K562 (cell line): ENCODE results near the gene CCSER1. TPM values are rescaled to one million over a fixed set of nuclear protein-coding genes. Genes with fewer than 3 reads are reported as not detected.
"Not testable (repeated sequence)": the region's sequence is repeated elsewhere in the genome, so short reads cannot be mapped to it uniquely, and the experiment has no call there.

Experiments
- ATAC-seq: fragments of 200-7000 bp; cut with Tn5 transposase; 3 replicates; pipeline ENCODE4 v1.9.1; 2020; ENCODE audit warnings: moderate library complexity
- BruUV-seq: library from RNA; stranded (reverse); fragments of 400-500 nt; replicated peaks from 2 replicates; lab custom pipeline; 2021; lab: Mats Ljungman, UMichigan
- CTCF ChIA-PET: fragments of 300-600 bp; formaldehyde crosslinking; extraction: SDS; loops from one replicate; lab custom pipeline; 2021; ENCODE audit warnings: low intra/inter-chr PET ratio; lab: Yijun Ruan, JAX
- POLR2A ChIA-PET: fragments of 300-600, 350-650 bp; sonication (Branson Sonifier 250); formaldehyde crosslinking; extraction: SDS; loops from one replicate; lab custom pipeline; 2021; ENCODE audit warnings: antibody characterized with exemption, inconsistent platforms; lab: Yijun Ruan, JAX
- DNase-seq, 4 experiments: peaks; one replicate each; pipeline versions ENCODE4 v3.0.0 to v3.0.0-alpha.2; 2011 to 2018; ENCODE audit warnings: low spot score in 3 of 4, mixed read lengths in 3 of 4; ENCODE audit errors: extremely low read depth in 1 of 4
- FAIRE-seq: peaks from 2 replicates; lab custom pipeline; 2011; peaks lifted over from hg19 to GRCh38; lab: Jason Lieb, UNC
- H2AFZ ChIP-seq: 2 replicates; pipeline ENCODE4 v1.6.0; 2011; ENCODE audit warnings: low read depth, low read length, control low read depth, inconsistent platforms
- H3K27ac ChIP-seq: fragments of 200-600 bp; 3 replicates; pipeline ENCODE4 v1.8.0; 2011; ENCODE audit warnings: low read depth, mild to moderate bottlenecking, control low read depth, inconsistent platforms, low read length, moderate library complexity, mixed read lengths; ENCODE audit errors: extremely low read depth
- H3K27me3 ChIP-seq, 2 experiments: fragments of 300-600 bp in 1 of 2; 2 replicates in 1 of 2; 3 replicates in 1 of 2; pipeline versions ENCODE4 v1.6.0 to v1.8.0; 2011; ENCODE audit warnings: inconsistent platforms in 2 of 2, low read length in 2 of 2, mild to moderate bottlenecking in 1 of 2, mixed read lengths in 1 of 2, moderate library complexity in 1 of 2; ENCODE audit not compliant: control insufficient read depth in 2 of 2, insufficient read depth in 2 of 2
- H3K36me3 ChIP-seq: fragments of 300-600 bp; 3 replicates; pipeline ENCODE4 v1.8.0; 2011; ENCODE audit warnings: mild to moderate bottlenecking, low read length, inconsistent platforms; ENCODE audit not compliant: control insufficient read depth, insufficient read depth
- H3K4me1 ChIP-seq, 2 experiments: fragments of 200-600 bp in 1 of 2; replicated peaks in 1 of 2; 2 replicates in 1 of 2; 3 replicates in 1 of 2; pipeline versions ENCODE4 v1.5.1 to v1.8.0; 2011; ENCODE audit warnings: inconsistent platforms in 2 of 2, low read length in 2 of 2, mild to moderate bottlenecking in 1 of 2, mixed read lengths in 1 of 2, moderate library complexity in 1 of 2; ENCODE audit not compliant: control insufficient read depth in 2 of 2, insufficient read depth in 2 of 2
- H3K4me2 ChIP-seq: 2 replicates; pipeline ENCODE4 v1.6.1; 2011; ENCODE audit warnings: low read length, control low read depth, inconsistent platforms, mixed read lengths; ENCODE audit not compliant: insufficient read depth
- H3K4me3 ChIP-seq: fragments of 200-600 bp; sonication (generic), shearing (Covaris generic); 2 replicates; pipeline ENCODE4 v1.5.1; 2016; ENCODE audit warnings: control low read depth, inconsistent platforms
- H3K79me2 ChIP-seq: fragments of 200-600 bp; 3 replicates; pipeline ENCODE4 v1.8.0; 2011; ENCODE audit warnings: low read length, inconsistent platforms; ENCODE audit not compliant: control insufficient read depth, insufficient read depth
- H3K9ac ChIP-seq, 2 experiments: 2 replicates each; pipeline versions ENCODE4 v1.6.0 to v1.6.1; 2011; ENCODE audit warnings: low read depth in 2 of 2, low read length in 2 of 2, control low read depth in 1 of 2, inconsistent platforms in 1 of 2, mild to moderate bottlenecking in 1 of 2, mixed read lengths in 1 of 2; ENCODE audit not compliant: insufficient read depth in 1 of 2
- H3K9me1 ChIP-seq: one replicate; pipeline ENCODE4 v1.6.0; 2011; ENCODE audit warnings: inconsistent platforms, mild to moderate bottlenecking, low read length, moderate library complexity; ENCODE audit not compliant: control insufficient read depth, insufficient read depth
- H3K9me3 ChIP-seq: replicated peaks from 2 replicates; pipeline ENCODE4 v1.5.1; 2011; ENCODE audit warnings: low read depth, low read length, inconsistent platforms; ENCODE audit not compliant: control insufficient read depth, insufficient read depth
- H4K20me1 ChIP-seq: replicated peaks from 2 replicates; pipeline ENCODE4 v1.6.1; 2011; ENCODE audit warnings: low read length, inconsistent platforms, mixed read lengths; ENCODE audit not compliant: control insufficient read depth, insufficient read depth
- BHLHE40 ChIP-seq: IDR thresholded peaks from 2 replicates; pipeline ENCODE4 v1.6.1; 2011; ENCODE audit warnings: low read length, improper control_type of control experiment
- DDX20 ChIP-seq: fragments of 450-650 bp; IDR thresholded peaks from 2 replicates; pipeline ENCODE4 v1.6.1; 2016; ENCODE audit warnings: missing genetic modification characterization, low read depth, mild to moderate bottlenecking, missing compliant biosample characterization, moderate library complexity
- FOXK2 ChIP-seq, 2 experiments: fragments of 450-650 bp; IDR thresholded peaks in 1 of 2; conservative IDR thresholded peaks in 1 of 2; 2 replicates each; pipeline ENCODE4 v1.6.1; 2016; ENCODE audit warnings: low read depth in 2 of 2, mild to moderate bottlenecking in 1 of 2
- HCFC1 ChIP-seq: IDR thresholded peaks from 2 replicates; pipeline ENCODE4 v1.6.1; 2012; ENCODE audit warnings: low read depth, low read length, improper control_type of control experiment
- NELFE ChIP-seq: IDR thresholded peaks from 2 replicates; pipeline ENCODE4 v1.6.1; 2011; ENCODE audit warnings: mild to moderate bottlenecking; ENCODE audit not compliant: insufficient read depth, insufficient read length
- OTX1 ChIP-seq: fragments of 450-650 bp; formaldehyde crosslinking; IDR thresholded peaks from 2 replicates; pipeline ENCODE4 v1.4.0; 2022; ENCODE audit warnings: mild to moderate bottlenecking
- PHTF2 ChIP-seq: fragments of 250-450 bp; sonication (Bioruptor Pico); IDR thresholded peaks from 2 replicates; pipeline ENCODE4 v1.5.0; 2021; ENCODE audit warnings: mild to moderate bottlenecking
- POLR2AphosphoS2 ChIP-seq: IDR thresholded peaks from 2 replicates; pipeline ENCODE4 v1.6.1; 2012; ENCODE audit warnings: low read length, improper control_type of control experiment
- PRPF4 ChIP-seq: fragments of 200-400 bp; formaldehyde crosslinking; IDR thresholded peaks from one replicate; pipeline ENCODE4 v1.6.1; 2017; ENCODE audit warnings: low read length, low read depth, mild to moderate bottlenecking; ENCODE audit not compliant: insufficient read depth, poor library complexity, severe bottlenecking
- RFX5 ChIP-seq: IDR thresholded peaks from 2 replicates; pipeline ENCODE4 v1.6.1; 2011; ENCODE audit warnings: low read depth, mild to moderate bottlenecking, improper control_type of control experiment, low read length
- SLC30A9 ChIP-seq: fragments of 250-450 bp; sonication (Bioruptor Pico); IDR thresholded peaks from 2 replicates; pipeline ENCODE4 v1.8.0; 2022; ENCODE audit warnings: mild to moderate bottlenecking, moderate library complexity
- SMAD3 ChIP-seq: fragments of 450-650 bp; formaldehyde crosslinking; conservative IDR thresholded peaks from 2 replicates; pipeline ENCODE4 v1.4.0; 2020; ENCODE audit warnings: mild to moderate bottlenecking
- THRB ChIP-seq: fragments of 450-650 bp; formaldehyde crosslinking; conservative IDR thresholded peaks from 2 replicates; pipeline ENCODE4 v1.4.0; 2022; ENCODE audit warnings: mild to moderate bottlenecking, missing genetic modification characterization
- ZNF23 ChIP-seq: fragments of 250-450 bp; sonication (Bioruptor Pico); IDR thresholded peaks from 2 replicates; pipeline ENCODE4 v1.4.0; 2020; ENCODE audit warnings: mild to moderate bottlenecking
- ZNF830 ChIP-seq: fragments of 250-450 bp; sonication (Bioruptor Pico); IDR thresholded peaks from 2 replicates; pipeline ENCODE4 v1.5.0; 2021; ENCODE audit warnings: mild to moderate bottlenecking
- WGBS: fragments of 100-300 bp; shearing (Covaris generic); methylation state at CpG from one replicate; pipeline ENCODE4 v1.1.6; 2016; ENCODE audit warnings: low coverage, mixed read lengths; ENCODE audit not compliant: insufficient coverage; ENCODE audit errors: missing lambda C conversion rate; 5-methylcytosine and 5-hydroxymethylcytosine counted together
- in situ Hi-C: fragments of 300-500 bp; cut with MboI; formaldehyde crosslinking; loops from 4 replicates; pipeline ENCODE4 v1.15.0; 2018; ENCODE audit warnings: inconsistent platforms, mixed read lengths
- intact Hi-C: fragments of 100-400 bp; cut with micrococcal nuclease; formaldehyde crosslinking; loops from 2 replicates; pipeline ENCODE4 v1.14.2; 2022
- polyA plus RNA-seq, 8 experiments: library from polyadenylated mRNA; depleted of rRNA in 4 of 8; stranded (reverse) in 5 of 8; unstranded in 3 of 8; fragments of >200 nt; fragmentation: Nextera tagmentation in 2 of 8; fragmentation: Illumina TruSeq in 1 of 8; extraction: Ambion mirVana in 2 of 8; extraction: Trizol in 1 of 8; gene quantifications; 2 replicates each; pipeline versions ENCODE4 v1.2.1 to v1.2.3, GENCODE V29; 2011 to 2014; ENCODE audit warnings: inconsistent platforms in 1 of 8, missing spikeins in 1 of 8
- total RNA-seq, 7 experiments: library from RNA; depleted of rRNA in 6 of 7; stranded (reverse); fragments of >200 nt in 6 of 7; fragmentation: Illumina TruSeq in 2 of 7; extraction: Trizol in 2 of 7; gene quantifications; 2 replicates each; pipeline versions ENCODE4 v1.2.1 to v1.2.3, GENCODE V29; 2011 to 2021; ENCODE audit warnings: low replicate concordance in 1 of 7

CCSER1 gene
- total and polyA plus RNA-seq, 9 of the 15 experiments (the other 6 are each of a cell fraction or from before 2014, with no cell fraction given), result not detected

GRCh38 chr4:91094220-91094619 lies 967.0 kb downstream of the CCSER1 start:
- intact Hi-C loops, CTCF ChIA-PET, FAIRE-seq, H3K27me3 ChIP-seq, BruUV-seq, ATAC-seq, H3K9me3 ChIP-seq, H3K4me1 ChIP-seq, H3K36me3 ChIP-seq, H3K9me1 ChIP-seq, H3K27ac ChIP-seq, H3K4me2 ChIP-seq, H3K4me3 ChIP-seq, in situ Hi-C loops, H4K20me1 ChIP-seq, H3K79me2 ChIP-seq, DNase-seq, H2AFZ ChIP-seq, POLR2A ChIA-PET, H3K9ac ChIP-seq: not testable (repeated sequence)
- 0% methylated on average over 4 of the region's 5 CpGs for WGBS

- Histone ChIP-seq H3K4me1 (no peaks in the 10 kb centered on the region), H3K9me3 (no peaks in the 10 kb centered on the region), H3K4me3 (no peak overlapping the region), H3K36me3 (no peaks in the 10 kb centered on the region), H3K27ac (no peak overlapping the region), H4K20me1 (no peaks in the 10 kb centered on the region), H3K4me2 (no peak overlapping the region), H3K27me3 (no peaks in the 10 kb centered on the region), H3K9ac (no peak overlapping the region), H3K79me2 (no peaks in the 10 kb centered on the region), H3K9me1 (no peaks in the 10 kb centered on the region), H2AFZ (no peak overlapping the region)
- no TSS peak for BruUV-seq
- POLR2A ChIA-PET, result no interaction called here
- intact Hi-C loops, result no loop called here
- DNase-seq (no peak), ATAC-seq (no peak), FAIRE-seq (no peak)
- TF ChIP-seq ZNF23 (CRISPR knock-in tag) (no peak), PRPF4 (no peak), NELFE (no peak), HCFC1 (no peak), SMAD3 (CRISPR knock-in tag) (no peak), POLR2AphosphoS2 (no peak), ZNF830 (no peak), PHTF2 (CRISPR knock-in tag) (no peak), THRB (CRISPR knock-in tag) (no peak), SLC30A9 (CRISPR knock-in tag) (no peak), RFX5 (no peak), DDX20 (tag) (no peak), BHLHE40 (no peak), OTX1 (CRISPR knock-in tag) (no peak), FOXK2 (conservative IDR thresholded peaks at IDR 0.05 in 1 of 2, IDR thresholded peaks at IDR 0.05 in 1 of 2; ENCODE audit: low read depth in 2 of 2) (no peak)
- CTCF ChIA-PET, result no interaction called here
- in situ Hi-C loops, result no loop called here
Observed at GRCh38 chr4:91099666-91100065, 972.5 kb downstream of the CCSER1 start.
